Measurements from ENCODE around the gene UPK1B. TPM values are rescaled to one million over a fixed set of nuclear protein-coding genes. Genes with fewer than 3 reads are reported as not detected.

The UPK1B gene
- total RNA-seq, 2 experiments from 2014 or later, result not detected

DNA sequence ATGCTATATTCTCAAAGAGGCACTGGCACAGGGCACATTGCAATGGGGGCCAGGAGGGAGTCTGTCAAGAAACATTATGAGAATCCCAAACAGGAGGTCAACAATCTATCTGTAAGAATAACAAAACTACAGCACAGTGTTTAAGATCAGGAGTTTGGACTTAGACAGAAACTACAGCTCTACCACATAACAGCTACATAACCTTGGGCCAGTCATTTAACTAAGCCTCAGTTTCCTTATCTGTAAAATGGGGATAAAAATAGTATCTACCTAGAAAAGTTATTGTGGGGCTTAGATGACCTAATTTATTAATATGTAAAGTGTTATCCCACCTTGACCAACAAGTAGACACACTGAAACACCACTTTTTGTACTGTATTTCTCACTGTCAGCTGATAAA is 57.3 kb downstream of the UPK1B start:
- intact Hi-C loops (cut with micrococcal nuclease; ENCODE audit: unreplicated experiment), result no loop called here
- Histone ChIP-seq H3K27ac (ENCODE audit: low read depth, low read length, poor library complexity, severe bottlenecking) (no peak overlapping the region), H3K9me2 (ENCODE audit: insufficient read depth, low read length) (no peaks in the 10 kb centered on the region), H3K9me3 (ENCODE audit: low read length) (no peaks in the 10 kb centered on the region), H3K36me3 (ENCODE audit: insufficient read depth, low read length) (peaks cover 92% of the 10 kb centered on the region), H2AFZ (ENCODE audit: low read length) (no peak overlapping the region), H4K20me1 (ENCODE audit: insufficient read depth, low read length) (no peaks in the 10 kb centered on the region), H3K4me3 (ENCODE audit: low read depth, low read length, poor library complexity, severe bottlenecking) (no peak overlapping the region), H3K79me2 (ENCODE audit: insufficient read depth, low read depth, low read length) (no peaks in the 10 kb centered on the region), H3K4me1 (ENCODE audit: insufficient read depth, low read length, poor library complexity, severe bottlenecking) (no peaks in the 10 kb centered on the region), H3K4me2 (ENCODE audit: low read length) (no peak overlapping the region)
- no peak for TF ChIP-seq EZH2phosphoT487 (IDR thresholded peaks at IDR 0.05; ENCODE audit: borderline replicate concordance, low read depth, low read length)
- TF ChIP-seq, protein P1, sequence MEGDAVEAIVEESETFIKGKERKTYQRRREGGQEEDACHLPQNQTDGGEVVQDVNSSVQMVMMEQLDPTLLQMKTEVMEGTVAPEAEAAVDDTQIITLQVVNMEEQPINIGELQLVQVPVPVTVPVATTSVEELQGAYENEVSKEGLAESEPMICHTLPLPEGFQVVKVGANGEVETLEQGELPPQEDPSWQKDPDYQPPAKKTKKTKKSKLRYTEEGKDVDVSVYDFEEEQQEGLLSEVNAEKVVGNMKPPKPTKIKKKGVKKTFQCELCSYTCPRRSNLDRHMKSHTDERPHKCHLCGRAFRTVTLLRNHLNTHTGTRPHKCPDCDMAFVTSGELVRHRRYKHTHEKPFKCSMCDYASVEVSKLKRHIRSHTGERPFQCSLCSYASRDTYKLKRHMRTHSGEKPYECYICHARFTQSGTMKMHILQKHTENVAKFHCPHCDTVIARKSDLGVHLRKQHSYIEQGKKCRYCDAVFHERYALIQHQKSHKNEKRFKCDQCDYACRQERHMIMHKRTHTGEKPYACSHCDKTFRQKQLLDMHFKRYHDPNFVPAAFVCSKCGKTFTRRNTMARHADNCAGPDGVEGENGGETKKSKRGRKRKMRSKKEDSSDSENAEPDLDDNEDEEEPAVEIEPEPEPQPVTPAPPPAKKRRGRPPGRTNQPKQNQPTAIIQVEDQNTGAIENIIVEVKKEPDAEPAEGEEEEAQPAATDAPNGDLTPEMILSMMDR (conservative IDR thresholded peaks at IDR 0.05; ENCODE audit: low read length), result no peak
- DNase-seq (ENCODE audit: low spot score), result no peak
- ChIA-PET CTCF (ENCODE audit: unreplicated experiment) (interaction anchor here (0.6 to 1.0 kb wide), 2 partner anchors 10 to 863 kb away, joined by 3 read pairs; partner anchors contain the start of gene B4GALT4), POLR2A (interaction anchor here (0.6 kb wide), 1 partner anchor 11 kb away, joined by 3 read pairs; the partner anchor contains the start of gene B4GALT4)
- no TSS peak for BruUV-seq (replicated peaks)

DNA sequence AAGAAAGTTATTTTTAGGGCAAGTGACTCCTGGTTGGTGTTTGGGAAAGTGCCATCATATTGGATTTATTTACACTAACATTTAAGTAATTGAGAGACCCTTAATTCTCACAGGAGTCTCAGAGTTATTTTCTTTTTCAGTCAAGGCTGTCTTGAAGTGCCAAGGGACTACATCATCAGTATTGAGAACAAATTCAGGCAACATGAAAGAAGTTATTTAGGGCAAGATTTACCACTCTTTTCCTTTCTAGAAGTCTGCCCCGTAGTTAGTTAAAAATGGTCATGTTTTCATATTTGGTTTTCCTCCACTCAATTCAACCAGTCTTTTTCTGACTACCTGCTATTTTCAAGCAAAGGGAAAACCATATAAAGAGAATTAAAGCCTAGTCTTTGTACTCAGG is 61.2 kb downstream of the UPK1B start:
- no peak for TF ChIP-seq EZH2phosphoT487 (IDR thresholded peaks at IDR 0.05; ENCODE audit: borderline replicate concordance, low read depth, low read length)
- TF ChIP-seq, protein P1 (conservative IDR thresholded peaks at IDR 0.05; ENCODE audit: low read length), result no peak
- intact Hi-C loops (cut with micrococcal nuclease; ENCODE audit: unreplicated experiment), result no loop called here
- ChIA-PET CTCF (ENCODE audit: unreplicated experiment) (no interaction called here), POLR2A (no interaction called here)
- H3K36me3 ChIP-seq (ENCODE audit: insufficient read depth, low read length), result peaks cover 70% of the 10 kb centered on the region
- DNase-seq (ENCODE audit: low spot score), result no peak
- no peaks in the 10 kb centered on the region for H4K20me1 ChIP-seq (ENCODE audit: insufficient read depth, low read length)
- H3K9me2 ChIP-seq (ENCODE audit: insufficient read depth, low read length), result no peaks in the 10 kb centered on the region
- peaks cover 5% of the 10 kb centered on the region for H3K4me1 ChIP-seq (ENCODE audit: insufficient read depth, low read length, poor library complexity, severe bottlenecking)
- H2AFZ ChIP-seq (ENCODE audit: low read length), result no peak overlapping the region
- no TSS peak for BruUV-seq (replicated peaks)
- no peak overlapping the region for H3K27ac ChIP-seq (ENCODE audit: low read depth, low read length, poor library complexity, severe bottlenecking)
- no peak overlapping the region for H3K4me3 ChIP-seq (ENCODE audit: low read depth, low read length, poor library complexity, severe bottlenecking)
- no peaks in the 10 kb centered on the region for H3K9me3 ChIP-seq (ENCODE audit: low read length)
- no peak overlapping the region for H3K4me2 ChIP-seq (ENCODE audit: low read length)
- peaks cover 21% of the 10 kb centered on the region; the same call in 1 of the 2 replicates for H3K79me2 ChIP-seq (ENCODE audit: insufficient read depth, low read depth, low read length)

DNA sequence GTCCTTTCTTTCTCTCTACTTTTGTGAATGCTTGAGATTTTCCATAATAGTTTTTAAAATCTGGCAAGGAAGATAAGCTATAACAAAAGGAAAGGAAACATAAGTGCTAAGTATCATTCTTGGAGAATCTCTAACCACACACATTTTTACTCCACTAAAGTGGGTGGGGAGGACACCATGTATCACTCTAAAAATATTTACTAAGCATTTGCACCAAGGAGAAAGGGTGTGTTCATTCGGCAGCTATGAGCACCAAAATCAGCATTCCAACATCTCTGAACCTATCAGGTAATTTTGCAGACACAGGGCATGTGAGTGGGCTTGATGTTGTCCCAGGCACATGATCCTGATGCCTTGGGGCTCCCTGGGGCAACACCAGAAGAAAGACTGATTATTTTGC is 61.8 kb downstream of the UPK1B start:
- POLR2A ChIA-PET, result interaction anchor here (0.6 kb wide), 1 partner anchor 92 kb away, joined by 3 read pairs; no protein-coding TSS in a partner anchor
- TF ChIP-seq, protein P1 (conservative IDR thresholded peaks at IDR 0.05; ENCODE audit: low read length), result no peak
- no peak for TF ChIP-seq EZH2phosphoT487 (IDR thresholded peaks at IDR 0.05; ENCODE audit: borderline replicate concordance, low read depth, low read length)
- intact Hi-C loops (cut with micrococcal nuclease; ENCODE audit: unreplicated experiment), result no loop called here

More for the DNA sequence above, 61.8 kb downstream of the UPK1B start:
- Histone ChIP-seq H3K27ac (ENCODE audit: low read depth, low read length, poor library complexity, severe bottlenecking) (no peak overlapping the region), H3K36me3 (ENCODE audit: insufficient read depth, low read length) (peaks cover 65% of the 10 kb centered on the region), H3K9me3 (ENCODE audit: low read length) (no peaks in the 10 kb centered on the region), H4K20me1 (ENCODE audit: insufficient read depth, low read length) (no peaks in the 10 kb centered on the region), H3K79me2 (ENCODE audit: insufficient read depth, low read depth, low read length) (peaks cover 26% of the 10 kb centered on the region; the same call in 1 of the 2 replicates), H3K4me3 (ENCODE audit: low read depth, low read length, poor library complexity, severe bottlenecking) (no peak overlapping the region), H3K4me2 (ENCODE audit: low read length) (no peak overlapping the region), H3K9me2 (ENCODE audit: insufficient read depth, low read length) (no peaks in the 10 kb centered on the region), H3K4me1 (ENCODE audit: insufficient read depth, low read length, poor library complexity, severe bottlenecking) (peaks cover 5% of the 10 kb centered on the region), H2AFZ (ENCODE audit: low read length) (no peak overlapping the region)
- BruUV-seq (replicated peaks), result no TSS peak
- CTCF ChIA-PET (ENCODE audit: unreplicated experiment), result no interaction called here
- no peak for DNase-seq (ENCODE audit: low spot score)

Measured in OCI-LY7 (cell line).